ENCODE data around the gene PTGES2.

PTGES2 gene

GRCh38 chr9:128096616-128097536, 30.7 kb downstream of the PTGES2 start:
- H3K9me3 Mint-ChIP-seq = no peaks in the 10 kb centered on the region
- DNase-seq = no peak
- H3K4me3 Mint-ChIP-seq = no peak overlapping the region

GRCh38 chr9:128094950-128095544, 32.5 kb downstream of the PTGES2 start:
- H3K27ac Mint-ChIP-seq = peak overlapping the region; percentile 59 to 64
- ATAC-seq (replicated peaks) (no peak), DNase-seq (no peak)
- H3K4me3 Mint-ChIP-seq = no peak overlapping the region
- peaks cover 47 to 53% of the 10 kb centered on the region in 2 donors for H3K4me1 Mint-ChIP-seq (ENCODE audit: low read depth in 2 of 2)
- no peaks in the 10 kb centered on the region for H3K9me3 Mint-ChIP-seq
- peaks cover 5% of the 10 kb centered on the region for H3K36me3 Mint-ChIP-seq (ENCODE audit: insufficient read depth)
- no peaks in the 10 kb centered on the region for H3K27me3 Mint-ChIP-seq

More at GRCh38 chr9:128096616-128097536, 30.7 kb downstream of the PTGES2 start:
- peaks cover 13% of the 10 kb centered on the region for H3K36me3 Mint-ChIP-seq (ENCODE audit: insufficient read depth)
- H3K27ac Mint-ChIP-seq = peak overlapping the region in 1 of 2 donors; percentile 57
- H3K4me1 Mint-ChIP-seq (ENCODE audit: low read depth in 2 of 2) = peaks cover 42 to 44% of the 10 kb centered on the region in 2 donors
- no peak for ATAC-seq (replicated peaks)
- no peaks in the 10 kb centered on the region for H3K27me3 Mint-ChIP-seq

GRCh38 chr9:128094166-128094949, 33.2 kb downstream of the PTGES2 start:
- Mint-ChIP-seq H3K27me3 (no peaks in the 10 kb centered on the region), H3K27ac (peak overlapping the region; percentile 59 to 64), H3K4me1 (ENCODE audit: low read depth in 2 of 2) (peaks cover 44 to 57% of the 10 kb centered on the region in 2 donors), H3K36me3 (ENCODE audit: insufficient read depth) (peaks cover 5% of the 10 kb centered on the region), H3K9me3 (no peaks in the 10 kb centered on the region), H3K4me3 (no peak overlapping the region)
- DNase-seq (peak in 1 of 3 experiments; percentile 29), ATAC-seq (replicated peaks) (peak; percentile 86)

GRCh38 chr9:128093011-128093410, 34.5 kb downstream of the PTGES2 start:
- DNase-seq (no peak), ATAC-seq (replicated peaks) (no peak)
- peak overlapping the region; percentile 75 to 87 for H3K27ac Mint-ChIP-seq
- H3K9me3 Mint-ChIP-seq = no peaks in the 10 kb centered on the region
- H3K36me3 Mint-ChIP-seq (ENCODE audit: insufficient read depth) = peaks cover 8% of the 10 kb centered on the region
- H3K4me3 Mint-ChIP-seq = no peak overlapping the region
- H3K27me3 Mint-ChIP-seq = no peaks in the 10 kb centered on the region
- H3K4me1 Mint-ChIP-seq (ENCODE audit: low read depth in 2 of 2) = peaks cover 36 to 57% of the 10 kb centered on the region in 2 donors

- Mint-ChIP-seq H3K4me3 (no peak overlapping the region), H3K27me3 (no peaks in the 10 kb centered on the region), H3K27ac (peak overlapping the region; percentile 75 to 87), H3K36me3 (ENCODE audit: insufficient read depth) (peaks cover 14% of the 10 kb centered on the region), H3K9me3 (no peaks in the 10 kb centered on the region), H3K4me1 (ENCODE audit: low read depth in 2 of 2) (peaks cover 38 to 63% of the 10 kb centered on the region in 2 donors)
- DNase-seq (no peak), ATAC-seq (replicated peaks) (no peak)
These were observed 35.1 kb downstream of the PTGES2 start for GRCh38 chr9:128092199-128092977.

- DNase-seq = no peak
- no peaks in the 10 kb centered on the region for H3K9me3 Mint-ChIP-seq
- H3K4me3 Mint-ChIP-seq = peak overlapping the region in 1 of 2 donors; percentile 28
- H3K36me3 Mint-ChIP-seq (ENCODE audit: insufficient read depth) = peaks cover 17% of the 10 kb centered on the region
- no peaks in the 10 kb centered on the region for H3K27me3 Mint-ChIP-seq
- peak overlapping the region; percentile 73 to 87 for H3K27ac Mint-ChIP-seq
- peaks cover 36 to 61% of the 10 kb centered on the region in 2 donors for H3K4me1 Mint-ChIP-seq (ENCODE audit: low read depth in 2 of 2)
- no peak for ATAC-seq (replicated peaks)
These were observed 36.0 kb downstream of the PTGES2 start for GRCh38 chr9:128091571-128091970.

GRCh38 chr9:128091144-128091543, 36.4 kb downstream of the PTGES2 start:
- Mint-ChIP-seq H3K36me3 (ENCODE audit: insufficient read depth) (peaks cover 20% of the 10 kb centered on the region), H3K27me3 (no peaks in the 10 kb centered on the region), H3K27ac (peak overlapping the region in 1 of 2 donors; percentile 55), H3K4me1 (ENCODE audit: low read depth in 2 of 2) (peaks cover 36 to 59% of the 10 kb centered on the region in 2 donors), H3K4me3 (no peak overlapping the region), H3K9me3 (no peaks in the 10 kb centered on the region)
- DNase-seq (no peak), ATAC-seq (replicated peaks) (no peak)

GRCh38 chr9:128089299-128089698, 38.2 kb downstream of the PTGES2 start:
- no peak for DNase-seq
- Mint-ChIP-seq H3K4me1 (ENCODE audit: low read depth in 2 of 2) (peaks cover 38 to 66% of the 10 kb centered on the region in 2 donors), H3K27me3 (no peaks in the 10 kb centered on the region), H3K9me3 (no peaks in the 10 kb centered on the region), H3K36me3 (ENCODE audit: insufficient read depth) (peaks cover 30% of the 10 kb centered on the region), H3K27ac (no peak overlapping the region), H3K4me3 (no peak overlapping the region)
- no peak for ATAC-seq (replicated peaks)

GRCh38 chr9:128088253-128088945, 39.1 kb downstream of the PTGES2 start:
- ATAC-seq (replicated peaks) (no peak), DNase-seq (no peak)

GRCh38 chr9:128087262-128087661, 40.3 kb downstream of the PTGES2 start:
- Mint-ChIP-seq H3K27ac (peak overlapping the region; percentile 41 to 61), H3K9me3 (no peaks in the 10 kb centered on the region), H3K27me3 (no peaks in the 10 kb centered on the region), H3K4me1 (ENCODE audit: low read depth in 2 of 2) (peaks cover 32 to 57% of the 10 kb centered on the region in 2 donors), H3K4me3 (no peak overlapping the region), H3K36me3 (ENCODE audit: insufficient read depth) (peaks cover 30% of the 10 kb centered on the region)
- DNase-seq (no peak), ATAC-seq (replicated peaks) (no peak)

More at GRCh38 chr9:128088253-128088945, 39.1 kb downstream of the PTGES2 start:
- H3K9me3 Mint-ChIP-seq = no peaks in the 10 kb centered on the region
- no peak overlapping the region for H3K27ac Mint-ChIP-seq
- peaks cover 30% of the 10 kb centered on the region for H3K36me3 Mint-ChIP-seq (ENCODE audit: insufficient read depth)
- no peak overlapping the region for H3K4me3 Mint-ChIP-seq
- no peaks in the 10 kb centered on the region for H3K27me3 Mint-ChIP-seq
- H3K4me1 Mint-ChIP-seq (ENCODE audit: low read depth in 2 of 2) = peaks cover 38 to 67% of the 10 kb centered on the region in 2 donors

GRCh38 chr9:128085943-128086342, 41.6 kb downstream of the PTGES2 start:
- Mint-ChIP-seq H3K27ac (peak overlapping the region in 1 of 2 donors; percentile 37), H3K27me3 (no peaks in the 10 kb centered on the region), H3K4me3 (no peak overlapping the region), H3K9me3 (no peaks in the 10 kb centered on the region), H3K36me3 (ENCODE audit: insufficient read depth) (peaks cover 30% of the 10 kb centered on the region), H3K4me1 (ENCODE audit: low read depth in 2 of 2) (peaks cover 28 to 56% of the 10 kb centered on the region in 2 donors)
- no peak for DNase-seq
- ATAC-seq (replicated peaks) = no peak

- peaks cover 26 to 52% of the 10 kb centered on the region in 2 donors for H3K4me1 Mint-ChIP-seq (ENCODE audit: low read depth in 2 of 2)
- ATAC-seq (replicated peaks) (no peak), DNase-seq (no peak)
- H3K4me3 Mint-ChIP-seq = no peak overlapping the region
- no peaks in the 10 kb centered on the region for H3K9me3 Mint-ChIP-seq
- H3K27ac Mint-ChIP-seq = no peak overlapping the region
- peaks cover 30% of the 10 kb centered on the region for H3K36me3 Mint-ChIP-seq (ENCODE audit: insufficient read depth)
- H3K27me3 Mint-ChIP-seq = no peaks in the 10 kb centered on the region
These were observed 42.8 kb downstream of the PTGES2 start for GRCh38 chr9:128084746-128085145.
